Thoracic aorta (tissue), 2 donors: ENCODE results near the gene HSD17B8. TPM values are rescaled to one million over a fixed set of nuclear protein-coding genes. Genes with fewer than 3 reads are reported as not detected.

ENCODE experiments used
- ATAC-seq: fragments of 150-250 bp; one replicate; pipeline ENCODE4 v1.8.0; 2017; ENCODE audit warnings: low read depth; ENCODE audit not compliant: insufficient number of reproducible peaks, low FRiP score
- DNase-seq: peaks from one replicate; pipeline ENCODE4 v3.0.0-alpha.2; 2020; ENCODE audit warnings: low spot score
- H3K27ac ChIP-seq, 2 donors: fragments of 200-600 bp; sonication (generic); 1 replicate in 1 of 2; 2 replicates in 1 of 2; pipeline ENCODE4 v1.5.1; 2016; ENCODE audit warnings: mild to moderate bottlenecking in 2 of 2, moderate library complexity in 2 of 2
- H3K27me3 ChIP-seq: fragments of 200-600 bp; sonication (generic); replicated peaks from 2 replicates; pipeline ENCODE4 v1.6.0; 2016; ENCODE audit warnings: mild to moderate bottlenecking; ENCODE audit not compliant: insufficient read depth
- H3K36me3 ChIP-seq: fragments of 200-600 bp; sonication (generic); one replicate; pipeline ENCODE4 v1.5.1; 2016
- H3K4me1 ChIP-seq, 2 donors: fragments of 200-600 bp; sonication (generic); 1 replicate in 1 of 2; 2 replicates in 1 of 2; pipeline versions ENCODE4 v1.5.1 to v1.6.0; 2016; ENCODE audit warnings: low read depth in 2 of 2, mild to moderate bottlenecking in 1 of 2; ENCODE audit not compliant: control insufficient read depth in 1 of 2
- H3K4me3 ChIP-seq: fragments of 200-600 bp; sonication (generic); 2 replicates; pipeline ENCODE4 v1.5.1; 2016; ENCODE audit warnings: mild to moderate bottlenecking
- H3K9me3 ChIP-seq: fragments of 200-600 bp; sonication (generic); 2 replicates; pipeline ENCODE4 v1.5.1; 2016
- total RNA-seq, 2 donors: library from RNA; depleted of rRNA; stranded (reverse); fragments of >200 nt; gene quantifications; one replicate each; pipeline versions ENCODE4 v1.1.0 to v1.2.3, GENCODE V29; 2016
- TF ChIP-seq, protein P1 (sequence below): fragments of 200-600 bp; sonication (generic); IDR thresholded peaks from one replicate; pipeline ENCODE4 v1.5.1; 2019; ENCODE audit warnings: antibody characterized with exemption

Gene HSD17B8
- 10 to 100 TPM in 1 of 2 donors, 1 to 10 TPM in 1; 4.0 to 15.0 TPM for total RNA-seq

GRCh38 chr6:33204415-33205190, at the start of gene HSD17B8:
TSS of gene HSD17B8 (plus strand) at chr6:33204655. CDS start at chr6:33204669, 14 bp downstream.
- DNase-seq, result peak; percentile 78
- Histone ChIP-seq H3K4me3 (peak within 1 kb of the TSS; percentile 90), H3K4me1 (peaks cover 22 to 41% of the 10 kb centered on the region in 2 donors), H3K27me3 (no peaks in the 10 kb centered on the region), H3K27ac (no peak within 1 kb of the TSS), H3K36me3 (peaks cover 17% of the 10 kb centered on the region), H3K9me3 (no peaks in the 10 kb centered on the region)
- ATAC-seq, result no peak
- TF ChIP-seq, protein P1, sequence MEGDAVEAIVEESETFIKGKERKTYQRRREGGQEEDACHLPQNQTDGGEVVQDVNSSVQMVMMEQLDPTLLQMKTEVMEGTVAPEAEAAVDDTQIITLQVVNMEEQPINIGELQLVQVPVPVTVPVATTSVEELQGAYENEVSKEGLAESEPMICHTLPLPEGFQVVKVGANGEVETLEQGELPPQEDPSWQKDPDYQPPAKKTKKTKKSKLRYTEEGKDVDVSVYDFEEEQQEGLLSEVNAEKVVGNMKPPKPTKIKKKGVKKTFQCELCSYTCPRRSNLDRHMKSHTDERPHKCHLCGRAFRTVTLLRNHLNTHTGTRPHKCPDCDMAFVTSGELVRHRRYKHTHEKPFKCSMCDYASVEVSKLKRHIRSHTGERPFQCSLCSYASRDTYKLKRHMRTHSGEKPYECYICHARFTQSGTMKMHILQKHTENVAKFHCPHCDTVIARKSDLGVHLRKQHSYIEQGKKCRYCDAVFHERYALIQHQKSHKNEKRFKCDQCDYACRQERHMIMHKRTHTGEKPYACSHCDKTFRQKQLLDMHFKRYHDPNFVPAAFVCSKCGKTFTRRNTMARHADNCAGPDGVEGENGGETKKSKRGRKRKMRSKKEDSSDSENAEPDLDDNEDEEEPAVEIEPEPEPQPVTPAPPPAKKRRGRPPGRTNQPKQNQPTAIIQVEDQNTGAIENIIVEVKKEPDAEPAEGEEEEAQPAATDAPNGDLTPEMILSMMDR, result no peak

DNA sequence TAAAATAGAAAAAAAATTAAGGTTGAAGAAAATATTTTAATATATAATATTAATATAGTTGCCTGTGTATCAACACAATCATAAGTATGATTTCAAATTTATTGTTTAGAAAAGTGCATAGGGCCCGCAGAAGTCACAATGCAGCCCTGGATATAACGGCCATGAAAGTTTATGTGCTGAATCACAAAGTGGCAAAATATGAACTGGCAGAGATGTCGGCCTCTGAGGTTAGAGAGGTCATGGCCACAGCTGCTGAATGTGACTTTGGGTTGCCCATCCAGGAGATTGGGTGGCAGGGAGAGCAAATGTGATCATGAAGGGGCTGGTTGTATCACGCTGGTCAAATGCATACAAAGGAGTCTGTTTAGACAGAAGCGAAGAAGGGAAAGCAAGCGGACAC, 47.9 kb upstream of the HSD17B8 start:
- DNase-seq, result no peak
- no peak for ATAC-seq
- Histone ChIP-seq H3K27ac (no peak overlapping the region), H3K4me1 (peaks cover 0 to 9% of the 10 kb centered on the region in 2 donors), H3K9me3 (peaks cover 4% of the 10 kb centered on the region), H3K27me3 (no peaks in the 10 kb centered on the region), H3K4me3 (no peak overlapping the region), H3K36me3 (no peaks in the 10 kb centered on the region)
- TF ChIP-seq, protein P1, result no peak

- ATAC-seq (no peak), DNase-seq (no peak)
- TF ChIP-seq, protein P1, result no peak
- Histone ChIP-seq H3K36me3 (no peaks in the 10 kb centered on the region), H3K27ac (no peak overlapping the region), H3K9me3 (peaks cover 4% of the 10 kb centered on the region), H3K4me3 (no peak overlapping the region), H3K27me3 (no peaks in the 10 kb centered on the region), H3K4me1 (peaks cover 0 to 9% of the 10 kb centered on the region in 2 donors)
Observed at GRCh38 chr6:33156964-33157363, 47.5 kb upstream of the HSD17B8 start.

GRCh38 chr6:33160096-33160495, 44.4 kb upstream of the HSD17B8 start:
- no peak for ATAC-seq
- Histone ChIP-seq H3K9me3 (no peaks in the 10 kb centered on the region), H3K36me3 (no peaks in the 10 kb centered on the region), H3K27me3 (no peaks in the 10 kb centered on the region), H3K4me3 (no peak overlapping the region), H3K27ac (peak overlapping the region in 1 of 2 donors; percentile 22), H3K4me1 (peaks cover 0 to 9% of the 10 kb centered on the region in 2 donors)
- no peak for DNase-seq
- TF ChIP-seq, protein P1, result no peak

DNA sequence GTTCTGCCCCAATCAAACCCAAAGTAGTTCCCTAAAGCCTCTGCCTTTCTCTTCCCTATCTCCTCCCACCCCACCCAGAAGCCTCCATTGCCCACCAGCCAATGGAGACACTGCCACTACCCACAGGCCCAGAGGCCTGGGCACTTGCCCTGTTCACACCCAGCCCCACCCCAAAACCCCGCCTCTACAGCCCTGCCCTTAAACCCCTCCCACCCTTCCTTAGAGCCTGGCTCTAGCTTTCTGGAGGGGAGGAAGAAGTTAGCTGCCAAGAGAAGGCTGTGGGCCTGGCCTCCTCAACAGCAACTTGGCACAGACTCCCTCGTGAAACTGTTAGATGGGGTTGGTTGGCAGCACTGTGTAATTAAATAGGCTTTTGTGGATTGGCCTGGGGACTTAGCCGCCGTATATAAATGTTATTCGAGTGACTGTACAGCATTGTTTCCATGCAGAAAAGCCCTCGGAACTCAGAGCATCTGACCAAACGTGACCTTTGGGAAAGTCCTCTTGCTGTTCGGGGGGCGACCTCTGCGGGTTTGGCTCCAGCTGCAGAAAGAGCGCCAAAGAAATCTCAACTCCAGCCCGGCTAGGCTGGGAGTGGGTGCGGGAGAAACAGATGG, 43.6 kb upstream of the HSD17B8 start:
- Histone ChIP-seq H3K9me3 (no peaks in the 10 kb centered on the region), H3K4me3 (peak overlapping the region; percentile 75), H3K27ac (peak overlapping the region; percentile 22 to 50), H3K27me3 (no peaks in the 10 kb centered on the region), H3K4me1 (peaks cover 0 to 9% of the 10 kb centered on the region in 2 donors), H3K36me3 (no peaks in the 10 kb centered on the region)
- TF ChIP-seq, protein P1, result no peak
- DNase-seq (no peak), ATAC-seq (peak; percentile 76)
